HG02759 (cell line): ENCODE data around the gene MAPRE2.

Experiments used
- ATAC-seq: cut with Tn5 transposase; IDR thresholded peaks from one replicate; pipeline ENCODE4 v1.9.1; 2021; ENCODE audit warnings: mild to moderate bottlenecking, moderate library complexity; ENCODE audit not compliant: unreplicated experiment

Gene MAPRE2

DNA sequence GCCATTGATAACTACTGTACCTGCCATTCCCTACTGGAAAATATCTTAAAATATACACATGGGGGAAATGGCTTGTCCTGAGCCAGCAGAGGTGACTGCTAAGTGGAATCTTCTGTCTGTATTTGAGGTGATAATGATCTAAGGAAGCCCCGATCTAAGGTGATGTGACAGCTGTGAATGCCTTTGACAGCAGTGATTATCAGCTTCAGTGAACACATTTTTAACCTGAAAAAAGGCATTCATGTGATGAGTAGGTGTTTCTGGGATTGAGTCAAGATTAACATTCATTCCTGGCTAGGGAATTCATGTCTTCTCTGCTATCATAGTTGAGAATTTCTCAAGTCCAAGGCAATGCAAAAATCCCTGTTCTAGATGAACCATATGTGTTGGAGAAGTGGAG, 9.1 kb upstream of the MAPRE2 start:
- ATAC-seq: no peak

DNA sequence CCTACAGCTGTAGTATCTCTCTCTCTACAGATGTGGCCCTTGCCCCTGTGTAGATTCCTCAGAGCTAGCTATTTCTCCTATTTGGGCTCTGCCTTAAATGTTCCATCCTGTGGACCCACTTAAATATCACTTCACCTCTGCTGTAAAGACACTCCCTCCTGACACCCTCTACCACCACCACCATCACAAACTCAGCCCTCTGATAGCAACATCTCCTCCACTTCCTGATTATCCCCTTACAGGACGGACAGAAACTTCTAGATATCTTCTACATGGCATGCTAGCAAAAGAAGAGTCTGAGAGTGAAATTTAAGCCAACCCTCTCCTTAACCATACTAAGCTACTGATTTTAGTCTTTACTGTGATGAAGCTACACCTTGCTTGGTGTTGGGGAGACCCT, 3.2 kb upstream of the MAPRE2 start:
- no peak for ATAC-seq

DNA sequence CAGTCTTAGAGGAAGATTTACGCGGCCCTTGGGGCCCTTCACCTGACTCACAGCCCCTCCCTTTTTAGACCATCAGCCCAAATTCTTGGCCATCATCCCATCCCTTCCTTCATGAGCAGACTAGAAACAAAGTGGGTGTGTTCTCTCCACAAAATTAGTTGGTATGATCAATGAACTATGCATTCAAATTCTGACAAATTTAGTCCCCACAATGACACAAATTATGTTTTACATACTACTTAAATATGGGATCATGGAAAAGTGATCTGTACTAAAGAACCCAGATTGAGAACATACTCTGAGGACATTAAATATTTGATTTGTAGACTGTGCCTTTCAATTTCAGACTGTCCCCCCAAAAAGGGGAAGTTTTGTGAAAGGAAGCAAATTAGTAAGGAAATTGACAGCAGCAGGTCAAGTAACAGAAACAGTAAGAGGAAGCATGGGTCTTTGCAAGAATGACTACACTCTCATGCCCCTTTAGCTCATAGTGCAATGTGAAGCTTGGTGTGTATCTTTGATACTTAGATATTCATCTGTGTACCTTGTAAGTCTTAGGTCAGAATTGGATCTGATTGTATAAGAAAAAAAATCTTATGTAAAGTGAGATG, 2.2 kb upstream of the MAPRE2 start:
- peak; percentile 41 for ATAC-seq

DNA sequence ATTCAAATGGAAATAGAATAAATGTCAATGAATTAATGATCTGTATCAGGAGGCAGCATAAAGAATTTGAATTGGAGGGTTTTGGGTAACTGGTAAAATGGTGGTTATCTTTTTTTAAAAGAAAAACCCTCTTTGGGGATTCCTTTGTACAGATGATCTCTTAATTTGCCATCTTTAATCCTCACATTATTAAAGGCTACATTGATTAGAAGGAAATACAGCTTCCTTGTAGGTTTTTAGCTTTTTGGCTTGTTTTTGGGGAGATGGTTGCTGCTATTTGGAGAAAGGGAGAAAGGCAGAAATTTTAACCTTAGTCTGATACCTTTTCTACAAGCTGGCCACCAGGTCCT, 600 bp upstream of the MAPRE2 start:
- no peak for ATAC-seq

DNA sequence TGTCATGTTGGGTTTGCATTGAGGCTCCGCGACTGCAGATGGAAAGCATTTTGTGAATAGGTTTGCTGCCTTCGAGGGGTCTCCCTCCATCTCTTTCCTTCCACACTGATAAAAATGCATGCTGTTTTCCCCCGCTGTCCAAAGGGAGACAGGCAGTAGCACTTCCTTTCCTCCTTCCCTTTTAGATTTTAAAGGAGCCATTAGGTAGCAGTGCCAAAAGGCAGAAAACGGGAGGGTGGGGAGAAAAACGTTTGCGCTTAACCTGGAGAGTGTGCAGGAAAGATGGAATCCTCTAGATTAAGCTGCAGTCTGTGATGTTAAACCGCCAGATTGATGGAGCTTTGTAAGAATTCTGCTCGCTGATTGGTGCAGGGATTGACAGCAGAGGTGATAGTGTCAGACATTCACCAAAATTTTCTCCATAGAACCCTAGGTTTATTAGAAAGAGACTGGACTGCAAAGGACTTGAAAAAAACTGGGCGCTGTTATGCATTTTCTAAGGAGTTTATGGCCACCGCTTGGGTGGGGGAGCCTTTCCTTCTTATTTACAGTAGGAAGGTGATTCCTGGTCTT, 688 bp downstream of the MAPRE2 start:
- no peak for ATAC-seq

DNA sequence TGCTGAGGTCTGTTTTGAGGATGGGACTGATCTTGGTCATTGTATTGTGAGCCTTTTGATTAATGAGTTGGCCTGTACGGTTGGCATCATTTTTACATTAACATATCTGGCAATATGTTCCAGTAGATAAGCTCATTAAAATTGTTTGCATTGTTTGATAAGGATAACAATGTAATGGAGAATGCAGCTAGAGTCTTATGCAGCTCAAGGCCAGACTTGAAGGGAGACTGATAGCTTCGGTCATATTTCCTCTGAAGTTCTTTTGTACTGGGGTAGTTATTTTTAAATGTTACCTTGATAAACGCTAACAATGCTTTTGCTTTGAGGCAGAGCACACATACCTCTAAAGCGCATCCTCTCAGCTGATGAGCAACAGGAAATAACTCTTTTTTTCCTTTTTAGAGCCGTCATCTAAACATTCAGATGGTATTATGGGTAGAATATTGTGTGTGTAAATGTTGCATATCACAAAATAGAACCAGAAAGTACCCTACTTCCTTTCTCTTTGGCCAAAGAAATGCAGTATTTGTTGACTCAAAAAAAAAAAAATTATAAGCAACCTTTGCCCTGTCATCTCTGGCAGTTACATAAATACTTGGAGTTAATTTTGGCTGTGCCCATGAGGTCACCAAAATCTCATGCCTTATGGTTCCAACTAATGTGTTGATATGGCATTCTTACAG, 1.3 kb downstream of the MAPRE2 start:
- no peak for ATAC-seq

DNA sequence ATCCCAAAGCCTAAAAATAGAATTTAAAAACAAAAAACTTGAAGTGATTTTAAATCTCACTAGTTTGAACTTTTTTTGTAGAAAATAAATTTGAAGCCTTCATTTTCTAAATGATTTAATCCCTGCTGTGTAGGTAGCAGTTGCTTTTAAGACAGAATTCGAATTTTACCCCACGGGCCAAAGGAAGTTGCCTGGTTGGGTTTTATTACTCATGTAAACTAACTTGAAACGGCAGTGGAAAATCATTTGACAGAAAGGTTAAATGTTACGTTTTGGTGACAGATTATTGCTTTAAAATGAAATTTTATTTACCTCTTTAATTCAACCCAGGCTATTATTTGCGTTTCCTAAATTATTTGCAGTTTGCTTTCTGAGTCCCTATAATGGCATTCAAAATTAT, 2.0 kb downstream of the MAPRE2 start:
- ATAC-seq: no peak

DNA sequence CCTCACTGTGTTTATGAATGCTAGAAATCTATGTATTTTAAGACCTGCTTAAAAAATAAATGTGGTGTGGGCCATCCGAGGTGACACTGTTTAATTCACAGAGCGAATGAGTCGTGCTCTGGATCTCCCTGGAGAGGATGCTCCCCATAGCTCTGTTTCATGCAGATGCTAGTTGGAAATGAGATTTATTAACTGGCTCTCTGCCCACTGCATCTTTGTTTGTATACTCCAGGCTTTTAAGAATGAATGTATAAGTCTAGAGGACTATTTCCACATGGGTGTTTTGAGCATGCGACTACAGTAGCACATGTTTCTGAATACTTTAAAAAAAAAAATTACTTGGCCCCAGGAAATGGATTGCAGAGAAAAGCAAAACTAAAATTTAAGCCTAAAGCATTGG, 3.9 kb downstream of the MAPRE2 start:
- no peak for ATAC-seq

DNA sequence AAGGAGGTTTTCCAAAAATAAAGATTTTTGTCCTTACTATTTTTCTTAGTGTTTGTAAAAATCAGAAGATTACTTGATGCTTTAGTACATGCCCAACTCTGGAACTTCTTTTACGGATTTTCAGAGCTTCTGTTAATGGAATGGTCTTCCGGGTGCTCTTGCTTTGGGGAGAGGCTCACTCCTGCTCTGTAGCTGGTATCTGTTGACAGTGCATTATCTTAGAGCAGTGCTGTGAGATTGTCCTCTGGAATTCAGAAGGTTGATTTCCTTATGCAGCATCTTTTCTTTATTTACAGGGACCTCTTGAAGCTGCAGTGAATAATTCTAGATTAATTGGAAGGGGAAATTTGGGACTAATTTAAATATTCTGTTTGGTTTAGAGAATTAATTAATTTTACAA, 4.6 kb downstream of the MAPRE2 start:
- ATAC-seq: no peak

DNA sequence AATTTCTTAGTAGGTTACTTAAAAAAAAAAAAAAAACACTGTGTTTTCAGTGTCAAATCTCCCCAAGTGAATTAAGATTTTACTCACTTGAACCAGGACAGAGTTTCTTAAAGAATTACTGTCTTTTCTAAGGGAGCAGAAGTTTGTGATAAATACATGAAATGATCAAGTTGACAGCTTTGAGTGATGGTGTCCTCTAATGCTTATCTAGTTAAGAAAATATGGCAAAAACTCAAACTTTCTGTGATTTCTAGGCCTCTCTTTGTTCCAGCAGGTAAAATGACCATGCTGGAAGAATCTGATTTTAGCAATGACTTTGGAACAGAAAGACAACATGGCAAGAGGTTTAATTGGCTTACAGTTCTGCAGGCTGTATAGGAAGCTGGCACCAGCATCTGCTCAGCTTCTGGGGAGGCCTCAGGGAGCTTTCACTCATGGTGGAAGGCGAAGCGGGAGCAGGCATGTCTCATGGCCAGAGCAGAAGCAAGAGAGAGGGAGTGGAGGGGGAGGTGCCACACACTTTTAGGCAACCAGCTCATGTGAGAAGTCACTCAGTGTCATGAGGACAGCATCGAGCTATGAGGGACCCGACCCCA, 6.6 kb downstream of the MAPRE2 start:
- no peak for ATAC-seq

DNA sequence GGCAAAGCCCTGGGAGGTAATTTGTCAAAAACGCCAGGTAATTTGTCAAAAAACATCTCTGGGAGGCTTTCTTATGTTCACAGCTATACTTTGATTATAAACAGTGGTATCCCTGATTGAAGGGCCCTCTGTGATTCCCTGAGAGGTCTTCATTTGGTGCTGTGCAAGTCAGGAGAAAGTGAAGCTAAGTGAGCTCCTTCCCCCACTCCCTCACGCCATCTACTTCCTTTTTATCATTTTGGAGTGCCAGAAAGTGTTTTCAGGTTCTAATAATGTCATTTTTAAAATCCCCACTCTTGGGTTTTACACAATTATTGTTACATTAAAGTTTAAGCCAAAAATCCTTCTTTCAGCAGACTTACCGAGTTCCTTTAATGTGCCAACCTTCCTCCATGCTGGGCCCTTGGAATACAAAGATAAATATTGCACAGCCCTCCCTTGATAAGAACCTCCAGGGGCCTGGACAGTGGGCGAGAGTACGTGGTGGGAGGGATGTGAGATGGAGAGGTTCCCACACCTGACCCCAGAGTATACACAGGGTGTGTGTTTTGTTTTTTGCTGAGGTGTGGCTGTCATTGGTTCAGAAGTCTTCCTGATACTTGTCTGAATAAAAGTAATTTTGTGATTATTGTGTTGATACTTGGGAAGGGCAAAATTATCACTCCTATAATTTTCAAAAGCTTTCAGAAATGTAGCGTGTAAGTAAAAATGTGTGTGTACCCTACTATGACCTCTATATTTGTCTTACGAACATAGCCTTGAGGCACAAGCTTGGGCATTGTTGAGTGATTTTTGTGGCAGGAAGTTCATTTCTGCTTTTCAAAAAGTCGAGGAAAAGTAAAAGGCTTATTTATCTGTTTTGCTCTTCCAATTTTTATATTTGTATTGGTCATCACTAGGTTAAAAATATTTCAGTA, 8.2 kb downstream of the MAPRE2 start:
- ATAC-seq: peak; percentile 18

DNA sequence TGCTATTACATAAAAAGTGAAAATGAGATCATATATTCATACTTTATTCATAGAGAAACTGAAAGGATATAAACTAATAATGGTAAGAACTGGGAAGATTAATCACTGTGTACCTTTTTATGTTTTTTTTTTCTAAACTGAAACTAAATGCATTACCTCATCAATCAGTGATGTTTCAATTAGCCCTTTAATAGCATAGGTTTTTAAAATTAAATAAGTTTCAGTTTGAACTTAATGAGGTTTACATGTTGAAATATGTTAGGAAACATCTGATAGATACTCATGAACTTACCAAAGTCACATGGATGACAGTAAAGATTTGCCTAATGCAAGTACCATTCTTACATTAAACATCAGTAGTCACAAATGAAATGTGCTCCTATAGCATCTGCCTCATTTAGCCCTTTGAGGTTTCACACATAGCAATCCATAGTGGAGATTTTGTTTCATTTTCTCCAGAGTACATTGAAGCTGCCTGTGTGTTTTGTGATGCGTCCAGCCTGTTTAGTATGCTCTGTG, 8.9 kb downstream of the MAPRE2 start:
- ATAC-seq: peak; percentile 30

DNA sequence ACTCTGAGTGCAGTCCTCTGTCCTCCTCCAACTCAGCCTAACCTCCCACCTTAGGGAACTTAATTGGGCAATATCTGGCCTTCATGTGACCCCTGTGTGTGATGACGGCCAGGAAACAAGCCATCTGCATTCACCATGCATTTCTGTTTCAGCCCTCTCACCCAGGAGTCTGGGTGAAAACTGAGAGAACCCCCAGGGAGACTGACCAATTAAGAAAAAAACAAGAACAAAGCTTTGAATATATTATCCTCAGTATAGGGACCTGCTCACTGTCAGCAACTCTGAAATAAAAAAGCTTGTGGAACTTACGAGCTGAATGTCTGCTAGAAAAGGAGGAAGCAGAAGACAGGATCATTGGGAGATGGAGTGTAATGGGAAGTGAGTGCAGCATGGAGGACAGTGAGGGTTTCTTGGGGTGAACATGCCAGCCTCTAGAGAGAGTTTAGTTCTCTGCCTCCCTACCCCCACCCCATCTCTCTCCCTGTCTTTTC, 9.5 kb downstream of the MAPRE2 start:
- peak; percentile 42 for ATAC-seq

DNA sequence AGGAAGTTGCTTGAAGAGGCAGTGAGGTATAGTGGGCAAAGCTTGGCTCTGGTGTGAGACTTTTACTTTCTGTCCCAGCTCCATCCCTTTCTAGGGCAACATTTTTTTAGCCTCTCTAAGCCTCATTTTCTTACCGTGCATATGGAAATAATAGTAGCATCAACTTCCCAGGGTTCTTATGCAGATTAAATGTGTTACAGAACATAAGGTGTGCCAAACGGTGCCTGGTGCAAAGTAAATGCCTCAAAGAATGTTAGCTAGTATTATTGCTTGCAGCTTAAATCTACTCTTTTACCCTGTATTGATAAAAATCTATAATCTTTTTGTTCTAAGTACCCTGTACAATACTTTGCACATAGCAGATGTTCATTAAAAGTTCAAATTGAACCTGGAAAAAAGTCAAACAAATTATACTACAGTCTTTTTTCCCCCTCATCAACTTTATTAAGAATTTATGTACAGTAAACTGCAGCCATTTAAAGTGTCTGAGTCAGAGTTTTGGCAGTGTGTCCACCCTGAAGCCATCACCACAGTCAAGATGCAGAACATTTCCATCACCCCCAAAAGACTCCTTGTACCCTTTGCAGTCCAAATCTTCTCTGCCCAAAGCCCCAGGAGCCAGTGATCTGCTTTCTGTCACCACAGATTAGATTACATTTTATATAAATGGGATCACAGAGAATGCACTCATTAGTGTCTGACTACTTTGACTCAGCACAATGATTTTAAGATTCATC, 10.6 kb downstream of the MAPRE2 start:
- ATAC-seq: no peak

DNA sequence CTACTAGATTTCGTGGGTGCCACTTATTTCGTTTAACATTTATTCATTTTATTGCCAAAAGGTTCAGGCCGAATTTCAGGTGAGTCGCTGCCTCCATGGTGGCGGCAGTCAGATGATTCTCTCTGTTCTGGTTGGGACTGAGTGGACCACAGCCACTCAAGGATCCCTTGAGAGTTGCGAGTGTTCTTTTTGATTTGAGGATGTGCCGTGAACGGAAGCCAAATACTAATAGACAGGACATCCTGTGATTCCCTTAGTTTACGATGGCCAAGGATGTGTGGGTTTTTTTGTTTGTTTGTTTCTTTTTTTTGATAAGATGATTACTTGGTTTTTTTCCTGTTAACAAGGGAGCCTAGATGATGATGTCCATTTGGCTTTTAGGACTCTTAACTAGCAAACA, 13.2 kb downstream of the MAPRE2 start:
- no peak for ATAC-seq

DNA sequence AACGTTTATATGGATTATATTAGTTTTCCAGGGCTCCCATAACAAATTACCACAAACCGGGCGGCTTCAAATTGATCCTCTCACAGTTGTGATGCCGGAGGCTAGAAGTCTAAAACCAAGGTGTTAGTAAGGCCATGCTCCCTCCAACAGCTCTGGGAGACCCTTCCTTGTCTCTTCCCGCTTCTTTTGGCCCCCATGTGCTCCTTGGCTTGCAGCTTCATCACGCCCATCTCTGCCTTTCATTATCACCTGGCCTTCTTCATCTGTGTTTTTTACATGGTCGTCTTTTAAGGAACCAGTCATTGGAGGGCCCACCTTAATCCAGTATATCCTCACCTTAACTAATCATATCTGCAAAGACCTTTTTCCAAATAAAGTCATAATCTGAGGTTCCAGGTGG, 13.9 kb downstream of the MAPRE2 start:
- no peak for ATAC-seq

DNA sequence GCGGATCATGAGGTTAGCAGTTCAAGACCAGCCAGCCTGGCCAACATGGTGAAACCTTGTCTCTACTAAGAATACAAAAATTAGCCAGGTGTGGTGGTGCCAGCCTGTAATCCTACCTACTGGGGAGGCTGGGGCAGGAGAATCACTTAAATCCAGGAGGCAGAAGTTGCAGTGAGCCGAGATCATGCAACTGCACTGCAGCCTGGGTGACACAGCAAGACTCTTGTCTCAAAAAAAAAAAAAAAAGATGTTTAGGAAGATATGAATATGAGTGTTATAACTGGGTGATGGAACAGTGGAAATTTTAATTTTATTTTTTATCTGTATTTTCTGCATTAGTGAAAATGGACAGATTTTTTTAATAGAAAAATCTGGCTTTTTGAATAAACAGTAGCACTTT, 14.5 kb downstream of the MAPRE2 start:
- no peak for ATAC-seq

DNA sequence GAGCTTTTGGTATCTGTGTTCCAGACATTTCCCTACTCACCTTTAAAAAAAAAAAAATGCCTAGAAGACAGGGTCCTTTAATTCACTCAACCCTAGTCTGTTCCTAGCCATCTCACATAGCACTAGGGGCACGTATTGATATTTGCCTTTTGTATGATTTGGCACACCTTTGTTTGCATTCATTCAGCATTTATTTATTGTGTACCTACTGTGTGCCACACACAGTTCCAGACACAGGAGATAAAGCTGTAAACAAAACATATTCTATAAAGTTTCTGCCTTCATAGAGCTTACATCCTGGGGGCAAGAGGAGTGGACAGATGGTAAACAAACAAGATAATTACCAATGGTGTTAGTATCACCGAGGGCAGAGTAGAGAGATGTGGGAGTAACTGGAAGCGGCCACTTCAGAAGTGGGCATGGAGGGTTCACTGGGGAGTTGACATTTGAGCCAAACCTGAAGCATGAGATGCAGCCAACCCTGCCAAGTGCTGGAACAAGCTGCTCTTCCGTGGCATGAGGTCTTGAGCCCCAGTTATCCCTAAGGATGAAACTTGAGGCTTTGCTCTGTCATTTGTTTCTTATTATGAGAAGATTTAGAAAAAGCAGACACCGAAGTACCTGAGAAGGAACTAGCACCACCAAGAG, 18.2 kb downstream of the MAPRE2 start:
- no peak for ATAC-seq

DNA sequence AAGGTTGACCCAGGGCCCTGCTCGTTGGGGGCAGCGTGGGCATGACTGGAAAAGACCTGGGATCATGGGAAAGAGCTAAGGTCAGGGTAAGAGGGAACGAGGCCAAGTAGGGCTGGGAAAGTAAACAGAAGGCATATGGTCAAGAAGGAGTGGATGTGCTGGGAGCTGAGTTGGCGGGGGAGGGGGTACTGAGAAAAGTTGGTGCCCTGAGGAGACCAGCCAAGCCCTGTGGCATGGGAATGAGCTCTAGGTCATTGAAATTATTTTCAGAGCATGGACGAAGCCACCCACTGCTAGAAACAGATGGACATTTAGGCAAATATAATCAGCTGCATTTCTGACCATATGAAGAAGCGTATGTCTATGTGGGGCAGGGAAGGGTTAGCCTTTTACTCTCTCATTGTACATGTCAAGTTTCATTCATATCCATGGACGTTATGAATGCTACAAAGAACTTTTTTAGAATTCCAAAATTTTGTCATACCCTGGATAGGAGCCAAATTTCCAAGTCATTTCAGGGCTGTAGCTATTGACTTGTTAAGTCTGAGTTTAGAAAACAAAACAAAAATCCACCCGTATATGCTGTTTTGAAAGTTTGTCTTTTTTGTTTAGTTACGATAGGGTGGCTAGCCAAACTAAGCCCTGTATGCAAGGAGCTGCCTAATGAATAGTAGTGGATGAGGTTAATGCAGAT, 19.1 kb downstream of the MAPRE2 start:
- ATAC-seq: no peak
